ENCODE measurements around the gene CLCN7. TPM values are rescaled to one million over a fixed set of nuclear protein-coding genes. Genes with fewer than 3 reads are reported as not detected.

CLCN7 gene
- total and polyA plus RNA-seq, 9 of the 15 experiments (the other 6 are each of a cell fraction or from before 2014, with no cell fraction given): 0.06 to 126 (median 18.7) TPM

DNA sequence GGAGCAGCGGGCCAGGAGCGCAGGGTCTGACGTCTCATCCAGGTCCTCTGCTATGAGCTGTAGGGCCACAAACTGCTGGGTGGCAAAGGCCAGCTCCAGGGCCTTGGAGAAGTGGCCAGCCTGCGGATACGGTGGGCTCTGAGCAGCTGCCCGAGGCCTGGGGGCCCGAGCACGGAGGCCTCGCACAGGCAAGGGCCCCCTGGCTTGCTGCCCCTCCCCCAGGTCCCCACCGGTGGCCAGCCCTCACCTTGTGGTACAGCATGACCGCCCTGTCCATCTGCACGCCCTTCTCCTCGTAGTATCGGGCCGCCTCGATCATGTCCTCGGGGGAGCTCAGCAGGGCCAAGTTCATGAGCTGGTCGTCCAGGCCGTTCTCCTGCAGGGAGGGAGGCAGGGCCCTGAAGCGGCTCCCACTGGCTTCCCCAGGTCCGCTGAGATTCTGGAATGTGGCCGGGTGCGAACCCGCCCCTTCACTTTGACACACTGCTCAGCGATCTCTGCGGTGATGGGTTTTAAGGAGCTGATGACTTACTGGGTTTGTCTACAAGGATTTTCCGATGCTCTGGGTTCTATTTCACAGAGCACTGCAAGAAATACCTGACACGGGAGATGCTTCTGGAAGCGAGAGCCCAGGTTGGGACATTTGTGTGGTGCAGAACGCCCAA, 48.9 kb upstream of the CLCN7 start (continued):
- TF ChIP-seq ZNF318 (IDR thresholded peaks at IDR 0.05; ENCODE audit: borderline replicate concordance in 1 of 2, low read depth in 1 of 2) (no peak), CCNT2 (IDR thresholded peaks at IDR 0.05; ENCODE audit: borderline replicate concordance, extremely low read depth, insufficient read length, low read depth, low read length) (no peak), DNMT1 (IDR thresholded peaks at IDR 0.05) (no peak), KDM4B (IDR thresholded peaks at IDR 0.05; ENCODE audit: borderline replicate concordance in 2 of 2, low read depth in 1 of 2) (no peak), ZNF263 (CRISPR knock-in tag; IDR thresholded peaks at IDR 0.05; ENCODE audit: borderline replicate concordance) (no peak), MAFF (IDR thresholded peaks at IDR 0.05; ENCODE audit: low read length) (no peak), MTF1 (CRISPR knock-in tag; IDR thresholded peaks at IDR 0.05; ENCODE audit: borderline replicate concordance) (no peak), NFIX (CRISPR knock-in tag; IDR thresholded peaks at IDR 0.05; ENCODE audit: low read depth) (no peak)
- TF ChIP-seq, protein P1, sequence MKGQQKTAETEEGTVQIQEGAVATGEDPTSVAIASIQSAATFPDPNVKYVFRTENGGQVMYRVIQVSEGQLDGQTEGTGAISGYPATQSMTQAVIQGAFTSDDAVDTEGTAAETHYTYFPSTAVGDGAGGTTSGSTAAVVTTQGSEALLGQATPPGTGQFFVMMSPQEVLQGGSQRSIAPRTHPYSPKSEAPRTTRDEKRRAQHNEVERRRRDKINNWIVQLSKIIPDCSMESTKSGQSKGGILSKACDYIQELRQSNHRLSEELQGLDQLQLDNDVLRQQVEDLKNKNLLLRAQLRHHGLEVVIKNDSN (CRISPR knock-in tag; IDR thresholded peaks at IDR 0.05): no peak

Data from K562 (cell line).